ENCODE measurements around the gene OPN1LW.

- TF ChIP-seq POLR2AphosphoS5 (IDR thresholded peaks at IDR 0.05; ENCODE audit: low read depth, low read length) = no peak
- no peak for TF ChIP-seq POLR2A (IDR thresholded peaks at IDR 0.05; ENCODE audit: low read depth, low read length)
These were observed 30.3 kb upstream of the OPN1LW start for GRCh38 chrX:154113729-154114128.
